Hepatocyte (in vitro differentiated cells): ENCODE measurements around the gene CCDC159. TPM values are rescaled to one million over a fixed set of nuclear protein-coding genes. Genes with fewer than 3 reads are reported as not detected.

Experiments used
- DNase-seq: peaks from one replicate; pipeline ENCODE4 v3.0.0-alpha.2; 2016; ENCODE audit warnings: low spot score
- H2AFZ ChIP-seq: fragments of 200-600 bp; sonication (generic); 2 replicates; pipeline ENCODE4 v1.6.0; 2016; ENCODE audit warnings: antibody characterized with exemption, mild to moderate bottlenecking
- H3K27ac ChIP-seq: fragments of 200-600 bp; sonication (generic); 2 replicates; pipeline ENCODE4 v1.5.1; 2016; ENCODE audit warnings: mild to moderate bottlenecking
- H3K27me3 ChIP-seq: fragments of 200-600 bp; sonication (generic); 2 replicates; pipeline ENCODE4 v1.6.1; 2016
- H3K36me3 ChIP-seq: fragments of 200-600 bp; sonication (generic); replicated peaks from 2 replicates; pipeline ENCODE4 v1.5.1; 2016; ENCODE audit warnings: low read depth; ENCODE audit not compliant: insufficient read depth
- H3K4me1 ChIP-seq: fragments of 200-600 bp; sonication (generic); 2 replicates; pipeline ENCODE4 v1.5.1; 2016; ENCODE audit warnings: mild to moderate bottlenecking, moderate library complexity; ENCODE audit not compliant: insufficient read depth
- H3K4me2 ChIP-seq: fragments of 200-600 bp; sonication (generic); 2 replicates; pipeline ENCODE4 v1.6.0; 2016
- H3K4me3 ChIP-seq: fragments of 200-600 bp; sonication (generic); 2 replicates; pipeline ENCODE4 v1.5.1; 2016; ENCODE audit warnings: mild to moderate bottlenecking
- H3K79me2 ChIP-seq: fragments of 200-600 bp; sonication (generic); 2 replicates; pipeline ENCODE4 v1.6.0; 2017; ENCODE audit warnings: mild to moderate bottlenecking
- H3K9me2 ChIP-seq: fragments of 200-600 bp; sonication (generic); replicated peaks from 2 replicates; pipeline ENCODE4 v1.6.0; 2017; ENCODE audit warnings: mild to moderate bottlenecking; ENCODE audit not compliant: insufficient read depth
- H3K9me3 ChIP-seq: fragments of 200-600 bp; sonication (generic); 2 replicates; pipeline ENCODE4 v1.5.1; 2016; ENCODE audit warnings: low read depth, mild to moderate bottlenecking
- H4K20me1 ChIP-seq: fragments of 200-600 bp; sonication (generic); 2 replicates; pipeline ENCODE4 v1.6.0; 2016; ENCODE audit warnings: mild to moderate bottlenecking; ENCODE audit not compliant: insufficient read depth, poor library complexity, severe bottlenecking
- CTCF ChIP-seq: fragments of 200-600 bp; sonication (generic); IDR thresholded peaks from 2 replicates; pipeline ENCODE4 v1.5.1; 2016; ENCODE audit warnings: antibody characterized with exemption, mild to moderate bottlenecking; ENCODE audit not compliant: poor library complexity
- EZH2 ChIP-seq: fragments of 200-600 bp; sonication (generic); IDR thresholded peaks from 2 replicates; pipeline ENCODE4 v1.6.1; 2016; ENCODE audit warnings: antibody characterized with exemption, mild to moderate bottlenecking, borderline replicate concordance
- EZH2phosphoT487 ChIP-seq: fragments of 200-600 bp; sonication (generic); IDR thresholded peaks from one replicate; pipeline ENCODE4 v1.6.1; 2018; ENCODE audit warnings: antibody characterized with exemption, mild to moderate bottlenecking, low read depth, moderate library complexity; ENCODE audit not compliant: unreplicated experiment, severe bottlenecking
- whole genome bisulfite sequencing: methylation state at CpG from one replicate; pipeline ENCODE4 v1.1.6; 2016; ENCODE audit warnings: low lambda C conversion rate; ENCODE audit errors: missing lambda C conversion rate; 5-methylcytosine and 5-hydroxymethylcytosine counted together
- polyA plus RNA-seq: library from polyadenylated mRNA; unstranded; fragments of >200 nt; fragmentation: Nextera tagmentation; extraction: Ambion mirVana; gene quantifications from 2 replicates; pipeline ENCODE4 v1.2.1, GENCODE V29; 2016
- total RNA-seq: library from RNA; depleted of rRNA; stranded (reverse); fragments of >200 nt; gene quantifications from 2 replicates; pipeline ENCODE4 v1.2.3, GENCODE V29; 2014

CCDC159 gene
- total and polyA plus RNA-seq, 2 experiments from 2014 or later: 10.1 to 27.1 TPM

- Histone ChIP-seq H2AFZ (no peak overlapping the region), H3K4me3 (no peak overlapping the region), H3K79me2 (no peaks in the 10 kb centered on the region), H3K9me3 (no peaks in the 10 kb centered on the region), H3K9me2 (no peaks in the 10 kb centered on the region), H3K4me1 (no peaks in the 10 kb centered on the region), H3K36me3 (no peaks in the 10 kb centered on the region), H3K27me3 (no peaks in the 10 kb centered on the region), H3K27ac (no peak overlapping the region), H4K20me1 (no peaks in the 10 kb centered on the region), H3K4me2 (no peak overlapping the region)
- 95% methylated on average over 7 of the region's 10 CpGs for WGBS
- no peak for TF ChIP-seq EZH2
- no peak for TF ChIP-seq CTCF
- TF ChIP-seq EZH2phosphoT487: no peak
- no peak for DNase-seq
These were observed 17.6 kb downstream of the CCDC159 start for GRCh38 chr19:11363881-11364280.

GRCh38 chr19:11364296-11364904 lies 18.1 kb downstream of the CCDC159 start:
- Histone ChIP-seq H3K27me3 (no peaks in the 10 kb centered on the region), H3K27ac (no peak overlapping the region), H3K4me2 (no peak overlapping the region), H2AFZ (no peak overlapping the region), H3K4me3 (no peak overlapping the region), H4K20me1 (no peaks in the 10 kb centered on the region), H3K79me2 (no peaks in the 10 kb centered on the region), H3K36me3 (no peaks in the 10 kb centered on the region), H3K4me1 (no peaks in the 10 kb centered on the region), H3K9me2 (no peaks in the 10 kb centered on the region), H3K9me3 (no peaks in the 10 kb centered on the region)
- 96% methylated on average over 20 of the region's 28 CpGs for WGBS
- no peak for DNase-seq
- TF ChIP-seq EZH2phosphoT487: no peak
- TF ChIP-seq CTCF: no peak
- TF ChIP-seq EZH2: no peak

GRCh38 chr19:11364935-11365334 lies 18.6 kb downstream of the CCDC159 start:
- no peaks in the 10 kb centered on the region for H3K79me2 ChIP-seq
- no peaks in the 10 kb centered on the region for H3K27me3 ChIP-seq
- 86% methylated on average over 5 of the region's 5 CpGs for WGBS
- no peak overlapping the region for H2AFZ ChIP-seq
- no peak overlapping the region for H3K4me3 ChIP-seq
- no peaks in the 10 kb centered on the region for H3K36me3 ChIP-seq
- H3K27ac ChIP-seq: no peak overlapping the region
- no peak for TF ChIP-seq EZH2phosphoT487
- TF ChIP-seq CTCF: no peak
- no peak for TF ChIP-seq EZH2
- H3K4me1 ChIP-seq: no peaks in the 10 kb centered on the region
- H3K4me2 ChIP-seq: no peak overlapping the region
- H4K20me1 ChIP-seq: no peaks in the 10 kb centered on the region
- H3K9me3 ChIP-seq: no peaks in the 10 kb centered on the region
- no peaks in the 10 kb centered on the region for H3K9me2 ChIP-seq
- no peak for DNase-seq
